Activated T-helper 17 cell treated with anti-CD3 and anti-CD28 coated beads, Interleukin-2, amount 50 U/mL, for 72 hours (primary cell): ENCODE data around the gene SPPL2B. TPM values are rescaled to one million over a fixed set of nuclear protein-coding genes. Genes with fewer than 3 reads are reported as not detected.
"Not testable (repeated sequence)": the region's sequence is repeated elsewhere in the genome, so short reads cannot be mapped to it uniquely, and the experiment has no call there.

Source experiments
- ATAC-seq: fragments of 150-1000 bp; cut with Tn5 transposase; replicated peaks from 2 replicates; pipeline ENCODE4 v1.10.0; 2021; ENCODE audit warnings: mild to moderate bottlenecking, moderate library complexity
- H3K27ac Mint-ChIP-seq: one replicate; pipeline ENCODE4 v1.8.0; 2022; ENCODE audit warnings: mixed read lengths
- H3K27me3 Mint-ChIP-seq: one replicate; pipeline ENCODE4 v1.8.0; 2022; ENCODE audit warnings: mixed read lengths
- H3K36me3 Mint-ChIP-seq: one replicate; pipeline ENCODE4 v1.8.0; 2022; ENCODE audit warnings: low read depth, mild to moderate bottlenecking, mixed read lengths
- H3K4me1 Mint-ChIP-seq: one replicate; pipeline ENCODE4 v1.8.0; 2022; ENCODE audit warnings: mixed read lengths
- H3K4me3 Mint-ChIP-seq: one replicate; pipeline ENCODE4 v1.8.0; 2022; ENCODE audit warnings: mild to moderate bottlenecking, mixed read lengths
- H3K9me3 Mint-ChIP-seq: one replicate; pipeline ENCODE4 v1.8.0; 2022; ENCODE audit warnings: mixed read lengths
- total RNA-seq, 2 donors: library from RNA; stranded (reverse); gene quantifications; one replicate each; pipeline ENCODE4 v1.2.3, GENCODE V29; 2022

SPPL2B gene
- total RNA-seq, 2 donors from 2014 or later, result 23.7 to 46.5 TPM

DNA sequence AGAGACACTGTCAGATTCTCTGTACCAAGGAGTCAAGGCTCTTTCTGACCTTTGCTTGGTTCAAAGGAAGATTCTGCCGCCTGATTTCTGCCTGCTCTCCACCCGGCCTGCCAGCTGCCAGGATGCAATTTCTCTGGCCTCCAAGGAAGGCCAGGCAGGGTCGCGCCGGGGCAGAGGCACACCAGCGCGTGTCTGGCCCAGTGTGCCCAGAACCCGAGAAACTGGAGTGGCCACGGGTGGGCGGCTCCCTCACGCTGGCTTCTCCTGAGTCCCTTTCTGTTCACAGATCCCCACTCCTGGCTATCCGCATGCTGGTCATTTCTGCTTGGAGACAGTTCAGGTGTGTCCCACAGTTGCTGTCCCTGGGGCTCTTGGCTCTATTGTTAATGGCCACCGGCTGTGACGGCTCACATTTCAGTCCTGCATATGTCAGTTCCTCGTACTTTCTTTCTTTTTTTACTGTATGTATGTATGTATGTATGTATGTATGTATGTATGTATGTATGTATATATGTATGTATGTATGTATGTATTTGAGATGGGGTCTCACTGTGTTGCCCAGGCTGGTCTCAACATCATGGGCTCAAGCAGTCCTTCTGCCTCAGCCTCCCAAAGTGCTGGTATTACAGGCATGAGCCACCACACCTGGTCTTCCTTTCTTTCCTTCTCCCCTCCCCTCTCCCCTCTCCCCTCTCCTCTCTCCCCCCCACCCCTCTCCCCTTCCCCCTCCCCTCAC, 48.5 kb downstream of the SPPL2B start:
- Mint-ChIP-seq H3K4me3 (no peak overlapping the region), H3K36me3 (no peaks in the 10 kb centered on the region), H3K9me3 (no peaks in the 10 kb centered on the region), H3K27me3 (no peaks in the 10 kb centered on the region), H3K4me1 (no peaks in the 10 kb centered on the region), H3K27ac (no peak overlapping the region)
- ATAC-seq, result no peak

DNA sequence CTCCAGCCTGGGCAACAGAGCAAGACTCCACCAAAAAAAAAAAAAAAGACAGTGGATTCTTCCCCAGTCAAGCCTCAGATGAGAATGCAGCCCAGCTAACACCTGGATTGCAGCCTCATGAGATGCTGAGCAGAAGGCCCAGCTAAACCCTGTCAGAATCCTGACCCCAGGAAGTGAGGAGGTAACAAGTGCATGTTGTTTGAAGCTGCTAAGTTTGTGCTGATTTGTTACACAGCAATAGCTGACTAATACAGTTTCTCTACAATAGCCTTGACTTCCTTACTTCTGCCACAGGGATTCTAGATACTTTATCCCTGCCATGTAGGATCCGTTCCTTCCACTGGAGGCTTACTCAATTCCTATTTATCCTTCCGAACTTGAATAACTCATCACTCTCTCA, 52.1 kb downstream of the SPPL2B start:
- Mint-ChIP-seq H3K27me3 (no peaks in the 10 kb centered on the region), H3K4me3 (no peak overlapping the region), H3K36me3 (no peaks in the 10 kb centered on the region), H3K27ac (no peak overlapping the region), H3K4me1 (no peaks in the 10 kb centered on the region), H3K9me3 (no peaks in the 10 kb centered on the region)
- no peak for ATAC-seq

DNA sequence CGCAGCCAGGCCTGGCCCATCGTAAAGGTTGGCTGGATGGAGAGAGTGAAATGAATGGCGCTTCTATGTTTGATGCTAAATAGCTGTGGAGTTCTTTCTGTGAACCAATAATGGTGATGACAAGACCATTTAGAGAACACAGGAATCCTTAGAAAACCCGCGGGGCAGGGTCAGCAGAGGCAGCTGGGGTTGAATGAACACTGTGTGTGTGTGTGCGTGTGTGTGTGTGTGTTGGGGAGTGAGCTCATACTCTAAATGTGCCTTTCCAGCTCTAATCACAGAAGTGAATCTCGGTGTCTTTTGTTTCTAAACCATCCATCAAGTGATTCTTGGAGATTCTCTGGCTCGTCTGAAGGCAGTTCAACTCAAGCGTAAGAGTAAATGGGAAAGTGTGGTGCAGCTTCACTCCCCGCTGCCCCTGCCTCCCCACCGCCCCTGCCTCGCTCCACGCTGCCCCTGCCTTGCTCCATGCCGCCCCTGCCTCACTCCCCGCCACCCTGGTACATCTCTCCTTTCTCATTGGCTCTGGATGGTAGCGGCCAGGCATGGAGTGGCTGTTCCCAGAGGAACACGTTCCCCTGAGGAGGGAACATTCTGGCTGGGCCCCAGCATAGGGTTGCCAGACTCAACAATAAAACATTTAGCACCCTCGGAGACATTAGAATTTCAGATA, 52.8 kb downstream of the SPPL2B start:
- no peaks in the 10 kb centered on the region for H3K27me3 Mint-ChIP-seq
- no peak overlapping the region for H3K27ac Mint-ChIP-seq
- H3K4me1 Mint-ChIP-seq, result no peaks in the 10 kb centered on the region
- no peaks in the 10 kb centered on the region for H3K9me3 Mint-ChIP-seq
- no peak for ATAC-seq
- H3K4me3 Mint-ChIP-seq, result no peak overlapping the region
- H3K36me3 Mint-ChIP-seq, result no peaks in the 10 kb centered on the region

DNA sequence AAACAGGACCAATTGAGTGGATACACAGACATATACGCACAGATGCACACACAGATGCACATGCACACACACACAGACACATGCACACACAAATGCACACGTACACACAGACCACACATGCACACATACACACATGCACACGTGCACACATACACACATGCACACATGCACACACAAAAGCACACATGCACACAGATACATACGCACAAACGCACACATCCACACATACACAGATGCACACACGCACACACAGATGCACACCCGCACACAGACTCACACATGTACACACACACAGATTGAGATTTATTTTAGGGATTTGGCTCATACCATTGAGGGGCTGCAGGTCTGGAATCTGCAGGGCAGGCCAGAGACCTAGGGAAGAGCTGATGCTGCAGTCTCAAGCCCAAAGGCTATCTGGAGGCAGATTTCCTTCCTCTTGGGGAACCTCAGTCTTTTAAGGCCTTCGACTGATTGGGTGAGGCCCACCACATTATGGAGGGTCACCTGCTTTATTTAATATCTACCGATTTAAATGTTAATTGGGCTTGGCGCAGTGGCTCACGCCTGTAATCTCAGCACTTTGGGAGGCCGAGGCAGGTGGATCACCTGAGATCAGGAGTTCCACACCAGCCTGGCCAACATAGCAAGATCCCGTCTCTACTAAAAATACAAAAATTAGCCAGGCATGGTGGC, 54.2 kb downstream of the SPPL2B start:
- H3K36me3 Mint-ChIP-seq, result no peaks in the 10 kb centered on the region
- H3K4me3 Mint-ChIP-seq, result no peak overlapping the region
- H3K27me3 Mint-ChIP-seq, result no peaks in the 10 kb centered on the region
- no peak overlapping the region for H3K27ac Mint-ChIP-seq
- H3K4me1 Mint-ChIP-seq, result no peaks in the 10 kb centered on the region
- no peaks in the 10 kb centered on the region for H3K9me3 Mint-ChIP-seq
- no peak for ATAC-seq

DNA sequence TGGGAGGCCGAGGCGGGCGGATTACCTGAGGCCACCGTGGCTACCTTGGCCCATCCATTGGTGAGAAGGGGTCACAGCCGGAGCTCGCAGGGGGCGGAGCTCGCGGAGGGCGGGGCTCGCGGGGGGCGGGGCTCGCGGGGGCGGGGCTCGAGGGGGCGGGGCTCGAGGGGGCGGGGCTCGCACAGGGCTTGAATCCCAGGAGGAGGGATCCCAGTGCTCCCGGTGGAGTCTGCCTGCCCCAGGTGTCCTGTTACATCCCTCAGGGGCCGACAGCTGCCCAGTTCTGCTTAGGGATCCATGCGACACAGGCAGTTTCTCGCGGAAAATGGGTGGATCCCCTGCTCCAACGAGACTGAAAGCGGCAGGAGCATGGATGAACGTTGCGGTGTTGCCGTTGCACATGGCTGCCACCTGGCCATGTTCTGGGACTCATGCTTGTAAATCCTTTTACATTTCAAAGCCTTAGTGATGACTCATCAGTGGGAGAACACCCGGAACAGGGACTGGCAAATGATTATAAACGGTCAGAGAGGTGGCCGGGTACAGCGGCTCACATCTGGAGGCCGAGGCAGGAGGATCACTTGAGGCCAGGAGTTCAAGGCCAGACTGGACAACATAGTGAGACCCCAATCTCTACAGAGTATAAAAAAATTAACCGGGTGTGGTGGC, 56.7 kb downstream of the SPPL2B start:
- Mint-ChIP-seq H3K27ac (no peak overlapping the region), H3K4me1 (no peaks in the 10 kb centered on the region), H3K4me3 (no peak overlapping the region), H3K9me3 (no peaks in the 10 kb centered on the region), H3K36me3 (no peaks in the 10 kb centered on the region), H3K27me3 (no peaks in the 10 kb centered on the region)
- no peak for ATAC-seq

DNA sequence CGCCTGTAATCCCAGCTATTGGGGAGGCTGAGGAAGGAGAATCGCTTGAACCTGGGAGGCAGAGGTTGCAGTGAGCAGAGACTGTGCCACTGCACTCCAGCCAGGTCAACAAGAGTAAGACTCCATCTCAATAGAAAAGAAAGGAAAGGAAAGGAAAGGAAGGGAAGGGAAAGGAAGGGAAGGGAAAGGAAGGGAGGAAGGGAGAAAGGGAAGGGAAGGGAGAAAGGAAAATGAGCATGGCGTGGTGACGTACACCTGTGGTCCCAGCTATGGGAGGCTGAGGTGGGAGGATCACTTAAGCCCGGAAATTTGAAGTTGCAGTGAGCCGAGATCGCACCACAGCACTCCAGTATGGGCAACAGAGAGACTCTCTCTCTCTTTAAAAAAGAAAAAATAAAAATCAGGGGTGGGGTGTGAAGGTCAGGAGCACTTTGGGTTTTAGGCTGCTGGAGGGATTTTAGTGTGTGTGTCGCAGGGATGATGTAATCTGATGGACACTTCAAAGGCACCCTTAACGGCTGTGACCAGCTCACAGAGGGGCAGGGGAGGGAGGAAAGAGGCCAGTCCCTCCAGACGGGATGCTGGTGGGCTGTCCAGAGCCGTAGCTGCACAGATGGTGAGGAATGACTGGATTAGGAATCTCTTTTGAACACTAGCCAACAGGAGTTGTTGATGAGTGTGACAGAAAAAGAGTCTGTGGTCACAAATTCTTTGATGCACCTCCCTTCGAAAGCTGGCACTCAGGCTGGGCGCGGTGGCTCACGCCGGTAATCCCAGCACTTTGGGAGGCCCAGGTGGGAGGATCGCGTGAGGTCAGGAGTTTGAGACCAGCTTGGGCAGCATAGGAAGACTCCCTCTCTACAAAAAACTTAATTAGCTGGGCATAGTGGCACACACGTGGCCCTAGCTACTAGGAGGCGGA, 59.1 kb downstream of the SPPL2B start:
- peaks cover 5% of the 10 kb centered on the region for H3K4me1 Mint-ChIP-seq
- H3K4me3 Mint-ChIP-seq, result no peak overlapping the region
- no peaks in the 10 kb centered on the region for H3K9me3 Mint-ChIP-seq
- no peaks in the 10 kb centered on the region for H3K27me3 Mint-ChIP-seq
- no peaks in the 10 kb centered on the region for H3K36me3 Mint-ChIP-seq
- no peak overlapping the region for H3K27ac Mint-ChIP-seq
- ATAC-seq, result no peak

DNA sequence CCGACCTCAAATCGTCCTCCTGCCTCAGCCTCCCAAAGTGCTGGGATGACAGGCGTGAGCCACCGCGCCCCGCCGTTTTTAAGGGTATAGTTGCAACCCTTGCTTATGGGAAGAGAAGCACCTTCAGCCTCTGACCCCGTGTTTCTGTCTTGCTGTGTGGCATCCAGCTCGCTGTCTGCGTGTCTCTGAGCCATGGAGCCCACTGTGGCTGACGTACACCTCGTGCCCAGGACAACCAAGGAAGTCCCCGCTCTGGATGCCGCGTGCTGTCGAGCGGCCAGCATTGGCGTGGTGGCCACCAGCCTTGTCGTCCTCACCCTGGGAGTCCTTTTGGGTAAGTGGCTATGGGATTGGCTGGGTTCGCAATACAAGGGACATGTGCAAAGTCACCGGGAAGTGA, 61.1 kb downstream of the SPPL2B start:
- Mint-ChIP-seq H3K27me3 (no peaks in the 10 kb centered on the region), H3K4me1 (peaks cover 5% of the 10 kb centered on the region), H3K9me3 (no peaks in the 10 kb centered on the region), H3K27ac (no peak overlapping the region), H3K4me3 (no peak overlapping the region), H3K36me3 (no peaks in the 10 kb centered on the region)
- ATAC-seq, result no peak

DNA sequence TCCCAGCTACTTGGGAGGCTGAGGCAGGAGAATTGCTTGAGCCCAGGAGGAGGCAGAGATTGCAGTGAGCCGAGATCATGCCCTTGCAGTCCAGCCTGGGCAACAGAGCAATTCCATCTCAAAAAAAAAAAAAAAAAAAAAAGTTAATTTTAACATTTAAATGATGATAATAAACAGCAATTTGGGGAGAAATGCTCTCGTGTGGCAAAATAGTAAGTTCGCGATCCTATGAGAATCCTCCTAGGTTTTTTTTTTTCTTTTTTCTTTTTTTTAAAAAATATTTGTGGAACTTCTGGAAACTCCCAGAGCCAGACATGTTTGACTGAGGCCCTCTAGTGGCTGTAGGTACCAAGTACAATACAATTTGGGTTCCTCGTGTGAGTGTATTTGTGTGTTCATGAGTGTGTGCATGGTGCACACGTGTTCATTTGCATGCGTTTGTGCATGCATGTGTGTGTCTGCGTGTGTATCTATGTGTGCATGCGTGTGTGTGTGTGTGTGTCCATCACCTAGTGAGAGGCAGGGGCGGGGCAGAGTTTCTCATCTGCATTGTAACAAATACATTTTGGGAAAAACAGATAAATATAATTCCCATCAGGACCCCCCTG, 62.7 kb downstream of the SPPL2B start:
- Mint-ChIP-seq H3K27me3 (no peaks in the 10 kb centered on the region), H3K27ac (no peak overlapping the region), H3K4me3 (no peak overlapping the region), H3K4me1 (peaks cover 5% of the 10 kb centered on the region), H3K36me3 (no peaks in the 10 kb centered on the region), H3K9me3 (no peaks in the 10 kb centered on the region)
- peak; percentile 59 for ATAC-seq

DNA sequence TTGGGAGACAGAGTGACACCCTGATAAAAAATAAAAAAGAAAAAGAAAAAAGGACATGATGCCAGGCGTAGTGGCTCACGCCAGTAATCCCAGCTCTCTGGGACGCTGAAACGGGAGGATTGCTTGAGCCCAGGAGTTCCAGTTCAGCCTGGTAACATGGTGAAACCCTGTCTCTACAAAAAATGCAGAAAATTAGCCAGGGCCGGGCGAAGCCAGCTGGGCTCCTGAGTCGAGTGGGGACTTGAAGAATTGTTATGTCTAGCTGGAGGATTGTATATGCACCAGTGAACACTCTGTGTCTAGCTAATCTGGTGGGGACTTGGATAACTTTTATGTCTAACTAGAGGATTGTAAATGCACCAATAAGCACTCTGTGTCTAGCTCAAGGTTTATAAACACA, 63.9 kb downstream of the SPPL2B start:
- Mint-ChIP-seq H3K27ac (no peak overlapping the region), H3K4me3 (no peak overlapping the region), H3K9me3 (no peaks in the 10 kb centered on the region), H3K4me1 (peaks cover 5% of the 10 kb centered on the region), H3K27me3 (no peaks in the 10 kb centered on the region), H3K36me3 (no peaks in the 10 kb centered on the region)
- ATAC-seq, result no peak

DNA sequence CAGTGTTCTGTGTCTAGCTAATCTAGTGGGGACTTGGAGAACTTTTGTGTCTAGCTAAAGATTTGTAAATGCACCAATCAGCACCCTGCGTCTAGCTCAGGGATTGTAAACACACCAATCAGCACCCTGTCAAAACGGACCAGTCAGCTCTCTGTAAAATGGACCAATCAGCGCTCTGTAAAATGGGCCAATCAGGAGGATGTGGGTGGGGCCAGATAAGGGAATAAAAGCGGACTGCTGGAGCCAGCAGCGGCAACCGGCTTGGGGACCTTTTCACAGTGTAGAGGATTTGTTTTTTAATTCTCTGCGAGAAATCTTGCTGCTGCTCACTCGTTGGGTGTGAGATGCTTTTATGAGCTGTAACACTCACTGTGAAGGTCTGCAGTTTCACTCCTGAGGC, 64.4 kb downstream of the SPPL2B start:
- not testable (repeated sequence) for H3K27ac Mint-ChIP-seq, ATAC-seq, H3K4me1 Mint-ChIP-seq, H3K4me3 Mint-ChIP-seq, H3K9me3 Mint-ChIP-seq, H3K27me3 Mint-ChIP-seq, H3K36me3 Mint-ChIP-seq

DNA sequence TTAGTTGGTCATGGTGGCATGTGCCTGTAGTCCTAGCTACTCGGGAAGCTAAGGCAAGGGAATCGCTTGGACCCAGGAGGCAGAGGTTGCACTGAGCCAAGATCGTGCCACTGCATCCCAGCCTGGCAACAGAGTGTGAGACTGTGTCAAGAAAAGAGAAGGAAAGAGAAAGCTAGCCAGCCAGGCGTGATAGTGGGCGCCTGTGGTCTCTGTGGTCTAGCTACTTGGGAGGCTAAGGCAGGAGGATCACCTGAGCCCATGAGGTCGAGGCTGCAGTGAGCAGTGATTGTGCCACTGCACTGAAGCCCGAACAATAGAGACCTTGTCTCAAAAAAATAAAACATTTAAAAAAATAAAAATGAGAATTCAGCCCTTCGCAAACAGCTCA, 65.6 kb downstream of the SPPL2B start:
- no peak overlapping the region for H3K4me3 Mint-ChIP-seq
- H3K27me3 Mint-ChIP-seq, result no peaks in the 10 kb centered on the region
- H3K36me3 Mint-ChIP-seq, result no peaks in the 10 kb centered on the region
- no peak overlapping the region for H3K27ac Mint-ChIP-seq
- ATAC-seq, result no peak
- H3K4me1 Mint-ChIP-seq, result peaks cover 5% of the 10 kb centered on the region
- H3K9me3 Mint-ChIP-seq, result no peaks in the 10 kb centered on the region

DNA sequence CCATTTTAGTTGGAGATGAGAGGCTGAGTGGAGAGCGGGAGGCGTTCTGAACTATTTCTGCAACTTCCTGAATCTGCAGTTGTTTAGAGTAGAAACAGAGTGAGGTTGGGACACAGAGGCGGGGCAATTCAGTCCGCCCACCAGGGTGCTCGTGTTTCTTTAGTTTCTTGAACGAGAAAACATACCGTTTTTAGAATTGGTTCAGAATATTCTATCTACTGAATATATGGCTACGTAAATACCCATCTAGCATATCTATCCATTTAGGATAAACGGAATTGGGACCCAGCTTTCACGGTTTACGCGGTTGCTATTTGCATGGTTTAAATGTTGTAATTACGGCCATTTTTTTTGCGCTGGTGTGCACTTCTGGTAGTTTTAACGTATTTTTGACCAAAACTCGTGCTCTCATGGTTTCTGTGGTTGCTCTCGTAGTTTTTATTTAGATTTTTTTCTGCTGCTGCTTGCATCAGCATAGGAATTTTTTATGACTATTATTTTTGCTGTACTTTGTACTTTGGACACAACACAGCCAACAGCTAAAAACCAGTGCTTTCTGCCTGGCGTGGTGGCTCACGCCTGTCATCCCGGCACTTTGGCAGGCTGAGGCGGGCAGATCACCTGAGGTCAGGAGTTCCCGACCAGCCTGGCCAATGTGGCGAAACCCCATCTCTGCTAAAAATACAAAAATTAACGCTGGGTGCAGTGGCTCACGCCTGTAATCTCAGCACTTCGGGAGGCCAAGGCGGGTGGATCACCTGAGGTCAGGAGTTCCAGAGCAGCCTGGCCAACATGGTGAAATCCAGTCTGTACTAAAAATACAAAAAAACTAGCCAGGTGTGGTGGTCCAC, 66.2 kb downstream of the SPPL2B start:
- no peaks in the 10 kb centered on the region for H3K27me3 Mint-ChIP-seq
- peaks cover 5% of the 10 kb centered on the region for H3K4me1 Mint-ChIP-seq
- no peak overlapping the region for H3K4me3 Mint-ChIP-seq
- H3K36me3 Mint-ChIP-seq, result no peaks in the 10 kb centered on the region
- H3K27ac Mint-ChIP-seq, result no peak overlapping the region
- no peak for ATAC-seq
- no peaks in the 10 kb centered on the region for H3K9me3 Mint-ChIP-seq

DNA sequence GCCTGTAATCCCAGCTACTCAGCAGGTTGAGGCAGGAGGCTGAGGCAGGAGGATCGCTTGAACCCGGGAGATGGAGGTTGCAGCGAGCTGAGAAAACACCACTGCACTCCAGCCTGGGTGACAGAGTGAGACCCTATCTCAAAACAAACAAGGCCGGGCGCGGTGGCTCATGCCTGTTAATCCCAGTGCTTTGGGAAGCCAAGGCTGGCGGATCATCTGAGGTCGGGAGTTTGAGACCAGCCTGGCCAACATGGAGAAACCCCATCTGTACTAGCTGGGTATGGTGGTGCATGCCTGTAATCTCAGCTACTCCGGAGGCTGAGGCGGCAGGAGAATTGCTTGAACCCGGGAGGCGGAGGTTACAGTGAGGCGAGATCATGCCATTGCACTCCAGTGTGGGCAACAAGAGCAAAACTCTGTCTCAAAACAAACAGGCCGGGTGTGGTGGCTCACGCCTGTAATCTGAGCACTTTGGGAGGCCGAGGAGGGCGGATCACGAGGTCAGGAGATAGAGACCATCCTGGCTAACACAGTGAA, 66.9 kb downstream of the SPPL2B start:
- not testable (repeated sequence) for H3K9me3 Mint-ChIP-seq, H3K36me3 Mint-ChIP-seq, H3K27ac Mint-ChIP-seq, ATAC-seq, H3K4me3 Mint-ChIP-seq, H3K4me1 Mint-ChIP-seq, H3K27me3 Mint-ChIP-seq
